ENCODE data around the gene GALNT6. TPM values are rescaled to one million over a fixed set of nuclear protein-coding genes. Genes with fewer than 3 reads are reported as not detected.

GALNT6 gene
- total and polyA plus RNA-seq, 2 donors = 3.7 to 12.3 TPM

DNA sequence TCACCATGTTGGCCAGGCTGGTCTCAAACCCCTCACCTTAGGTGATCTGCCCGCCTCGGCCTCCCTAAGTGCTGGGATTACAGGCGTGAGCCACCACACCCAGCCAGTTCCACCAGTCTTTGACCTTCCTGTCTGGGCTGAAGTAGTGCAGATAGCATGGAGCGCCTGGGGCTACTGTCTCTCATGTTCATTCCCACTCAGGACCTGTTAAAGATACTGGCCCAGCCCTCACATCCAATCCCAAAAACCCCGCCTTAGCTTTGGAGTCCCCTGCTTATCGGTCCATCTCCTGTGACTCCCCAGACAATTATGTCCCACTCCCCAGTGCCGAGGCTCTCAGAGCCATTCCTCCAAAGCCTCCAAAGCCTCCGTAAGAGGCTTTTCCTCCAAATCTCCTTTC is 32.7 kb downstream of the GALNT6 start:
- no peak for DNase-seq (ENCODE audit: low read depth in 6 of 9, low spot score in 9 of 9)
- Histone ChIP-seq H3K27ac (ENCODE audit: low read depth in 1 of 2, low read length in 1 of 2) (no peak overlapping the region), H3K4me3 (ENCODE audit: low read length in 2 of 2) (no peak overlapping the region), H3K36me3 (ENCODE audit: control insufficient read depth in 2 of 2, insufficient read depth in 2 of 2, low read length in 1 of 2) (peaks cover 28 to 55% of the 10 kb centered on the region in 2 donors), H3K27me3 (ENCODE audit: control insufficient read depth in 2 of 2, insufficient read depth in 1 of 2, low read length in 1 of 2) (no peaks in the 10 kb centered on the region), H3K4me1 (ENCODE audit: control insufficient read depth in 2 of 2, insufficient read depth in 2 of 2, low read length in 2 of 2) (no peaks in the 10 kb centered on the region), H3K9me3 (ENCODE audit: control insufficient read depth in 2 of 2, insufficient read depth in 1 of 2, low read length in 1 of 2) (no peaks in the 10 kb centered on the region)
- 98% methylated on average over 8 of the region's 8 CpGs for WGBS

DNA sequence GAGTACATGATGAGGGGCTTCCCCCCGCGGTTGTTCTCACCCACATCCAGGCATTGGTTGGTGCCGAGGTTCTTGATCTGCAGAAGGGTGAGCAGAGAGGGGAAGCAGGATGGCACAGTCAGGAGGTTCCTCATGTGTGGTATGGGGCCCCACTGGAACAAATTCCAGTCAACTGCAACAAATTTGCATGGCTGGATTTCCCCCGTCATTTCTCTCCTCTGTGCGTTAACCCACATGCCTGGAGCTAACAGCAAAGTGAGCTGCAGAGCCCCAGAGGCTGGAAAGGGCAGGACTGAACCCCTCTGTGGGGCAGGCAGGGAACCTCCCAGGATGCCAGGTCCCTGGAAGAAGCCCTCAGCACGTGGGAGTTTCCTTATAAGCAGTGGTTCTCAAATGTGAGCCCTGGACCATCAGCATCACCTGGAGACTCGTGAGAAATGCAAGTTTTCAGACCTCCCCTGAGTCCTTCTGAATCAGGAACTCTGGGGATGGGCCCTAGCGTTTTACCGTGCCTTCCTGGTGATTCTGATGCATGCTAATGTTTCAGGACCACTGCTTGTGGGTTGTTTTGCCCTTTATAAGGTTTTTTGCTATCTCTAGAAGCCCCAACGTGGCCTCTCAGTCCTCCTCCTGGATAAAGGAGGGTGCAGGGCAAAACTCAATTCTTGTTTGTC is 33.7 kb downstream of the GALNT6 start:
- peaks cover 28 to 55% of the 10 kb centered on the region in 2 donors for H3K36me3 ChIP-seq (ENCODE audit: control insufficient read depth in 2 of 2, insufficient read depth in 2 of 2, low read length in 1 of 2)
- H3K4me1 ChIP-seq (ENCODE audit: control insufficient read depth in 2 of 2, insufficient read depth in 2 of 2, low read length in 2 of 2) = no peaks in the 10 kb centered on the region
- H3K27me3 ChIP-seq (ENCODE audit: control insufficient read depth in 2 of 2, insufficient read depth in 1 of 2, low read length in 1 of 2) = no peaks in the 10 kb centered on the region
- H3K4me3 ChIP-seq (ENCODE audit: low read length in 2 of 2) = no peak overlapping the region
- WGBS = 96% methylated on average over 10 of the region's 10 CpGs
- no peak for DNase-seq (ENCODE audit: low read depth in 6 of 9, low spot score in 9 of 9)
- no peaks in the 10 kb centered on the region for H3K9me3 ChIP-seq (ENCODE audit: control insufficient read depth in 2 of 2, insufficient read depth in 1 of 2, low read length in 1 of 2)
- H3K27ac ChIP-seq (ENCODE audit: low read depth in 1 of 2, low read length in 1 of 2) = no peak overlapping the region

DNA sequence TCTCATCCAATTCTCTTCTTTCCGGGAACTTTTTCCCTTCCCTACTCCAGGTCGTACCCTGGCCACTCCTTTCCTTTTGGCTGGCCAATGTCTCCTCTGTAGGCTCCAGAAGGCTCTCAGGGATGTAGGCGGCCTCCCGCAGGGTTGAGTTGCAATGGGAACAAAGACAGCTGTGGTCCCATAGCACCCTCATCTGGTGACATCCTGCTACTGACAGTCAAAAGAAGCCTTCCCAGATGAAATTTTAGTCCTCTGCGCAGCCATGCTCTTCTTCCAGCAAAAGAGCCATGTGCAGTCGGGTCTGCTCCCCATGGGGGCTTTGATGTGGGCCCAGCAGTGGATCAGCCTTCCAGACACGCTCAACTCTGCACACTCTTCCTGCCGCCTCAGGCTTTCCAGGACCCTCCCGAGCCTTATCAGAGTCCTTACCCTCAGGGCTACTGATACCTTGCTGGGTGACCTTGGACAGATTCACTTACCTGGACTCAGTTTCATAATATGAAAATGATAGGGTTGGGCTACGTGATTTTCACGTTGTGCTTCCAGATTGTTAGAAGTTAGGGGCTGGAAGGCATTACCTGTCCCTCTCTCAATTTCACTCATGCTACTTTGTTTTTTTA is 39.2 kb downstream of the GALNT6 start:
- peak in 4 of 9 donors; percentile 35 to 65 (median 58) for DNase-seq (ENCODE audit: low read depth in 6 of 9, low spot score in 9 of 9)
- H3K27ac ChIP-seq (ENCODE audit: low read depth in 1 of 2, low read length in 1 of 2) = no peak overlapping the region
- peaks cover 11 to 22% of the 10 kb centered on the region in 2 donors for H3K36me3 ChIP-seq (ENCODE audit: control insufficient read depth in 2 of 2, insufficient read depth in 2 of 2, low read length in 1 of 2)
- no peaks in the 10 kb centered on the region for H3K27me3 ChIP-seq (ENCODE audit: control insufficient read depth in 2 of 2, insufficient read depth in 1 of 2, low read length in 1 of 2)
- 75% methylated on average over 11 of the region's 11 CpGs for WGBS
- no peaks in the 10 kb centered on the region for H3K9me3 ChIP-seq (ENCODE audit: control insufficient read depth in 2 of 2, insufficient read depth in 1 of 2, low read length in 1 of 2)
- H3K4me3 ChIP-seq (ENCODE audit: low read length in 2 of 2) = no peak overlapping the region
- peaks cover 0 to 9% of the 10 kb centered on the region in 2 donors for H3K4me1 ChIP-seq (ENCODE audit: control insufficient read depth in 2 of 2, insufficient read depth in 2 of 2, low read length in 2 of 2)

DNA sequence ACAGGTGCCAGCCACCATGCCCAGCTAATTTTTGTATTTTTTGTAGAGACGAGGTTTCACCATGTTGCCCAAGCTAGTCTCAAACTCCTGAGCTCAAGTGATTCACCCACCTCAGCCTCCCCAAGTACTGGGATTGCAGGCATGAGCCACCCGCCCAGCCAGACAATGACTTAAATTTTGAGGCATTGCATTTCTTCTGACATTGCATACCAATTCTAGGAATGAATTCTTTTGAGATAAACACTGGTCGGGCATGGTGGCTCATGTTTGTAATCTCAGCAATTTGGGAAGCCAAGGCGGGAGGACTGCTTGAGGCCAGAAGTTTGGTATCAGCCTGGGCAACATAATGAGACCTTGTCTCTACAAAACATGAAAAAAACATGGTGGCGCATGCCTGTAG is 42.2 kb downstream of the GALNT6 start:
- Histone ChIP-seq H3K4me1 (ENCODE audit: control insufficient read depth in 2 of 2, insufficient read depth in 2 of 2, low read length in 2 of 2) (peaks cover 9 to 27% of the 10 kb centered on the region in 2 donors), H3K27ac (ENCODE audit: low read depth in 1 of 2, low read length in 1 of 2) (no peak overlapping the region), H3K27me3 (ENCODE audit: control insufficient read depth in 2 of 2, insufficient read depth in 1 of 2, low read length in 1 of 2) (no peaks in the 10 kb centered on the region), H3K36me3 (ENCODE audit: control insufficient read depth in 2 of 2, insufficient read depth in 2 of 2, low read length in 1 of 2) (peaks cover 5% of the 10 kb centered on the region in 2 donors), H3K9me3 (ENCODE audit: control insufficient read depth in 2 of 2, insufficient read depth in 1 of 2, low read length in 1 of 2) (no peaks in the 10 kb centered on the region), H3K4me3 (ENCODE audit: low read length in 2 of 2) (no peak overlapping the region)
- 95% methylated on average over 5 of the region's 5 CpGs for WGBS
- no peak for DNase-seq (ENCODE audit: low read depth in 6 of 9, low spot score in 9 of 9)

DNA sequence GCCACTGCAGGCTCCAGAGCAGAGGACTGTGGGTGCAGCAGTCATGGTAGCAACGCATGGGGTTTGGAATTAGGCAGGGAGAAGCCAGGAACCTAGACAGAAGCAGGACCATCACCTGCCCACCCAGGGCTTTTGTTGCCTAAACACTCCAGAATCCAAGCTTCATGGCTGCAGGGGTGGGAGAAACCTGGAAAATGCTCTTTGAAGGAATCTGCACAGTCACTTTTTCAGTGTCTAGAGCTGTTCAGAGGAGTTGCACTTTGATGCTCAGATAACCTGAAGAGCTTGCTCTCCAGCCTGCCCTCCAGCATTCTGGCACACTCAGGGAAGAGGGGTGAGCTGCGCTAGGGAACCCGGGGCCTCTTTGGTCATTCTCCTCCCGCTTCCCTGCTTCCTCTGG is 43.1 kb downstream of the GALNT6 start:
- Histone ChIP-seq H3K27me3 (ENCODE audit: control insufficient read depth in 2 of 2, insufficient read depth in 1 of 2, low read length in 1 of 2) (no peaks in the 10 kb centered on the region), H3K27ac (ENCODE audit: low read depth in 1 of 2, low read length in 1 of 2) (no peak overlapping the region), H3K36me3 (ENCODE audit: control insufficient read depth in 2 of 2, insufficient read depth in 2 of 2, low read length in 1 of 2) (no peaks in the 10 kb centered on the region), H3K4me1 (ENCODE audit: control insufficient read depth in 2 of 2, insufficient read depth in 2 of 2, low read length in 2 of 2) (peaks cover 9 to 27% of the 10 kb centered on the region in 2 donors), H3K9me3 (ENCODE audit: control insufficient read depth in 2 of 2, insufficient read depth in 1 of 2, low read length in 1 of 2) (no peaks in the 10 kb centered on the region), H3K4me3 (ENCODE audit: low read length in 2 of 2) (no peak overlapping the region)
- WGBS = 97% methylated on average over 4 of the region's 4 CpGs
- DNase-seq (ENCODE audit: low read depth in 6 of 9, low spot score in 9 of 9) = no peak

DNA sequence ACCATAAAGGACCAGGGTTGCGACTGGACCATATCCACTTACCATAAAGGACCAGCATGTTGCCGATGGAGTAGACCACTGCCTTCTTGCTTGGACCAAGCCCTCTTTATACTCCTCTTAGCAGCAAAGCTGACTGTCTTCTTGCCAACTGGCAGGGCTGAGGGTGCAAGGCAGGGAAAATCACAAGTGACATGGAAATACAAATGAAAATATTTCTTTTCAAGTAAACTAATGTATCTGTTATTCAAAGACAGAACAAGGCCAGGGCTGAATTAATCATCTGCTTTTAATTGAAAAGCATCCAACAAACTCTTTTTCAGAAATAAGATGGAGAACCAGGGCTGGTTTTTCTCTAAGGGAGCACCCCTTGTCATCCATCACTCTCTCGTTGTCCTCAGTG is 44.6 kb downstream of the GALNT6 start, which contains the start of gene CELA1:
CELA1 (minus strand) TSS at position 99 of the 400 bp plus-strand sequence; CDS start at position 58, 41 bp downstream.
- no peaks in the 10 kb centered on the region for H3K36me3 ChIP-seq (ENCODE audit: control insufficient read depth in 2 of 2, insufficient read depth in 2 of 2, low read length in 1 of 2)
- peaks cover 9 to 22% of the 10 kb centered on the region in 2 donors for H3K4me1 ChIP-seq (ENCODE audit: control insufficient read depth in 2 of 2, insufficient read depth in 2 of 2, low read length in 2 of 2)
- H3K9me3 ChIP-seq (ENCODE audit: control insufficient read depth in 2 of 2, insufficient read depth in 1 of 2, low read length in 1 of 2) = no peaks in the 10 kb centered on the region
- no peak within 1 kb of the TSS for H3K4me3 ChIP-seq (ENCODE audit: low read length in 2 of 2)
- H3K27ac ChIP-seq (ENCODE audit: low read depth in 1 of 2, low read length in 1 of 2) = no peak within 1 kb of the TSS
- WGBS = 94% methylated on average over 3 of the region's 3 CpGs
- H3K27me3 ChIP-seq (ENCODE audit: control insufficient read depth in 2 of 2, insufficient read depth in 1 of 2, low read length in 1 of 2) = no peaks in the 10 kb centered on the region
- DNase-seq (ENCODE audit: low read depth in 6 of 9, low spot score in 9 of 9) = no peak

DNA sequence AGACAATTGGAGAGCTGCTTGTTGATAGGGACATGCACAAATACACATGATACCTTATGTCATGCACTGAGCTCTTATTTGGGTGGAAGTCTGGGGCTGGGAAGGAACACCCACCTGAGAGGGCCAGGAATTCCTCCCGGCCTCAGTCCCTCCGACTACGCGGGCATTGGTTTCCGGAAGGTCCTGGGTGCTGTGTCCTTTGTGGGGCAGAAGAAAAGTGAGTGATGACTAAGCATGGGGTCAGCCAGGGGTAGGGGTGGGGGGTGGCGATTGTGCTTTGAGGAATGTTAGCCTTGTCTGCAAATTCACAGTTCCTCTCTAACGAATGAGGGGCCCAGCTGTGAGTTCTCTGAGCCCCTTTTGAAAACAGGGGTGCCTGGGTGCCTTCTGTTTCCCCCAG is 45.5 kb downstream of the GALNT6 start:
- peaks cover 9 to 28% of the 10 kb centered on the region in 2 donors for H3K4me1 ChIP-seq (ENCODE audit: control insufficient read depth in 2 of 2, insufficient read depth in 2 of 2, low read length in 2 of 2)
- H3K27me3 ChIP-seq (ENCODE audit: control insufficient read depth in 2 of 2, insufficient read depth in 1 of 2, low read length in 1 of 2) = no peaks in the 10 kb centered on the region
- no peak for DNase-seq (ENCODE audit: low read depth in 6 of 9, low spot score in 9 of 9)
- no peak overlapping the region for H3K27ac ChIP-seq (ENCODE audit: low read depth in 1 of 2, low read length in 1 of 2)
- no peaks in the 10 kb centered on the region for H3K9me3 ChIP-seq (ENCODE audit: control insufficient read depth in 2 of 2, insufficient read depth in 1 of 2, low read length in 1 of 2)
- H3K36me3 ChIP-seq (ENCODE audit: control insufficient read depth in 2 of 2, insufficient read depth in 2 of 2, low read length in 1 of 2) = no peaks in the 10 kb centered on the region
- no peak overlapping the region for H3K4me3 ChIP-seq (ENCODE audit: low read length in 2 of 2)
- 46% methylated on average over 7 of the region's 7 CpGs for WGBS

DNA sequence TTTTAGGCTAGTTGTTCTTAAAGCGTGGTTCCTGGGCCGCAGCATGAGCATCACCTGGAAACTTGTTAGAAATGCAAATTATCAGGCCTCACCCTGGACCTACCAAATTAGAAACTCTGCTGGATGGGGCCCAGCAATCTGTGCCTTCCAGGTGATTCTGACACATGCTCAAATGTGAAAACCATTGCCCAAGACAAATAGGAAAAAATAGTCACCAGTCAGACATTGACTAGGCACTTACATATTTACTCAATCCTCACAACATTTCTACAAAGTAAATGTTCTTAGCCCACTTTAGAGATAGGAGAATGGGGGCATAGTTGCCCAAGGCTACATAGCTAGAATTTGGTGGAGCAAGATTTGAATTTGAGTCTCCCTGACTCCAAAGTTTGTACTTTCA is 48.0 kb downstream of the GALNT6 start:
- Histone ChIP-seq H3K9me3 (ENCODE audit: control insufficient read depth in 2 of 2, insufficient read depth in 1 of 2, low read length in 1 of 2) (no peaks in the 10 kb centered on the region), H3K27ac (ENCODE audit: low read depth in 1 of 2, low read length in 1 of 2) (no peak overlapping the region), H3K4me3 (ENCODE audit: low read length in 2 of 2) (no peak overlapping the region), H3K36me3 (ENCODE audit: control insufficient read depth in 2 of 2, insufficient read depth in 2 of 2, low read length in 1 of 2) (no peaks in the 10 kb centered on the region), H3K27me3 (ENCODE audit: control insufficient read depth in 2 of 2, insufficient read depth in 1 of 2, low read length in 1 of 2) (no peaks in the 10 kb centered on the region), H3K4me1 (ENCODE audit: control insufficient read depth in 2 of 2, insufficient read depth in 2 of 2, low read length in 2 of 2) (peaks cover 9 to 28% of the 10 kb centered on the region in 2 donors)
- WGBS = 98% methylated on average over 2 of the region's 2 CpGs
- no peak for DNase-seq (ENCODE audit: low read depth in 6 of 9, low spot score in 9 of 9)

DNA sequence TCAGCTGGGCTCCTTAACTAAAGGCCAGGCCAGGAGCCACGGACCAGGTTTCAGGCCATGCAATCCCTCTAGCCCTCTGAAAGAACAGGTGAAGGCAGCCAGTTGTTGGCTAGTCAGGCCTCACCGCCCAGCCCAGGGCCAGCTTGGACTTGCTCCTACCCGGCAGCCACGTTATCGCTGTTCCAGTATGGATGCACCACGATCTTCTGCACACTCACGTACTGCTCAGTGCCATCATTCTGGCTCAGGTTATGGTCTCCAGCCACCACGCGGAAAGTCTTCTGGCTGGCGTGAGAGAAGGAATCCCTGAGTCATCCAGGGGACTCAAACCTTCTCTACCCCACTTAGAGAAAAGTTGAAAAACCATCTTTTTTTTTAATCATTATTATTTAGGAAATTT is 48.8 kb downstream of the GALNT6 start:
- DNase-seq (ENCODE audit: low read depth in 6 of 9, low spot score in 9 of 9) = no peak
- Histone ChIP-seq H3K27me3 (ENCODE audit: control insufficient read depth in 2 of 2, insufficient read depth in 1 of 2, low read length in 1 of 2) (no peaks in the 10 kb centered on the region), H3K36me3 (ENCODE audit: control insufficient read depth in 2 of 2, insufficient read depth in 2 of 2, low read length in 1 of 2) (no peaks in the 10 kb centered on the region), H3K9me3 (ENCODE audit: control insufficient read depth in 2 of 2, insufficient read depth in 1 of 2, low read length in 1 of 2) (no peaks in the 10 kb centered on the region), H3K27ac (ENCODE audit: low read depth in 1 of 2, low read length in 1 of 2) (no peak overlapping the region), H3K4me1 (ENCODE audit: control insufficient read depth in 2 of 2, insufficient read depth in 2 of 2, low read length in 2 of 2) (peaks cover 9 to 28% of the 10 kb centered on the region in 2 donors), H3K4me3 (ENCODE audit: low read length in 2 of 2) (no peak overlapping the region)
- 95% methylated on average over 10 of the region's 10 CpGs for WGBS
